Neuronal stem cell (in vitro differentiated cells): ENCODE data around the gene UBB.

ENCODE experiments used
- DNase-seq: peaks from one replicate; pipeline ENCODE4 v3.0.0-alpha.2; 2013; ENCODE audit warnings: low spot score
- H2AFZ ChIP-seq: one replicate; pipeline ENCODE4 v1.6.1; 2013; ENCODE audit warnings: mild to moderate bottlenecking, low read length, inconsistent platforms
- H2AK5ac ChIP-seq: 2 replicates; pipeline ENCODE4 v1.6.1; 2013; ENCODE audit warnings: low read depth, mild to moderate bottlenecking, inconsistent platforms, low read length, moderate library complexity, mixed read lengths
- H2BK120ac ChIP-seq: 2 replicates; pipeline ENCODE4 v1.6.1; 2013; ENCODE audit warnings: low read depth, mild to moderate bottlenecking, inconsistent platforms, low read length, moderate library complexity, mixed read lengths
- H2BK12ac ChIP-seq: one replicate; pipeline ENCODE4 v1.6.1; 2013; ENCODE audit warnings: low read length, inconsistent platforms
- H2BK15ac ChIP-seq: 2 replicates; pipeline ENCODE4 v1.6.1; 2013; ENCODE audit warnings: mild to moderate bottlenecking, low read length, inconsistent platforms, mixed read lengths
- H2BK5ac ChIP-seq: one replicate; pipeline ENCODE4 v1.6.1; 2013; ENCODE audit warnings: inconsistent platforms, mild to moderate bottlenecking, low read length, moderate library complexity
- H3K14ac ChIP-seq: one replicate; pipeline ENCODE4 v1.6.1; 2013; ENCODE audit warnings: low read length, inconsistent platforms
- H3K18ac ChIP-seq: 2 replicates; pipeline ENCODE4 v1.6.1; 2013; ENCODE audit warnings: low read length, inconsistent platforms
- H3K23ac ChIP-seq: 2 replicates; pipeline ENCODE4 v1.6.1; 2013; ENCODE audit warnings: low read depth, mild to moderate bottlenecking, mixed read lengths, low read length, inconsistent platforms; ENCODE audit not compliant: poor library complexity
- H3K27ac ChIP-seq: replicated peaks from 3 replicates; pipeline ENCODE4 v1.5.1; 2013; ENCODE audit warnings: low read length, inconsistent platforms
- H3K27me3 ChIP-seq, 3 experiments: 2 replicates each; pipeline ENCODE4 v1.6.1; 2013; ENCODE audit warnings: low read length in 3 of 3, mild to moderate bottlenecking in 2 of 3, inconsistent platforms in 1 of 3, low read depth in 1 of 3, mixed read lengths in 1 of 3, moderate library complexity in 1 of 3; ENCODE audit not compliant: control insufficient read depth in 3 of 3, insufficient read depth in 3 of 3
- H3K36me3 ChIP-seq, 2 donors: replicated peaks in 1 of 2; 2 replicates each; pipeline ENCODE4 v1.6.1; 2013; ENCODE audit warnings: low read length in 2 of 2; ENCODE audit not compliant: control insufficient read depth in 2 of 2, insufficient read depth in 2 of 2
- H3K4ac ChIP-seq: 2 replicates; pipeline ENCODE4 v1.6.1; 2013; ENCODE audit warnings: inconsistent platforms, mild to moderate bottlenecking, low read length, moderate library complexity
- H3K4me1 ChIP-seq, 2 donors: 1 replicate in 1 of 2; 2 replicates in 1 of 2; pipeline ENCODE4 v1.6.1; 2013; ENCODE audit warnings: low read length in 2 of 2, low read depth in 1 of 2; ENCODE audit not compliant: control insufficient read depth in 2 of 2, insufficient read depth in 1 of 2
- H3K4me2 ChIP-seq: one replicate; pipeline ENCODE4 v1.6.1; 2013; ENCODE audit warnings: mild to moderate bottlenecking, low read length, inconsistent platforms; ENCODE audit not compliant: insufficient read depth, poor library complexity, severe bottlenecking
- H3K4me3 ChIP-seq, 2 donors: 2 replicates each; pipeline ENCODE4 v1.5.1; 2013; ENCODE audit warnings: low read length in 2 of 2, mild to moderate bottlenecking in 2 of 2, inconsistent platforms in 1 of 2, moderate library complexity in 1 of 2
- H3K79me1 ChIP-seq: one replicate; pipeline ENCODE4 v1.6.1; 2013; ENCODE audit warnings: low read depth, mild to moderate bottlenecking, inconsistent platforms, low read length, moderate library complexity
- H3K9ac ChIP-seq: one replicate; pipeline ENCODE4 v1.6.1; 2013; ENCODE audit warnings: mild to moderate bottlenecking, low read depth, low read length, inconsistent platforms; ENCODE audit not compliant: poor library complexity
- H3K9me3 ChIP-seq, 2 donors: replicated peaks in 1 of 2; 2 replicates each; pipeline versions ENCODE3 to v1.6.1; 2013; ENCODE audit warnings: low read length in 2 of 2, mild to moderate bottlenecking in 2 of 2, inconsistent platforms in 1 of 2, low read depth in 1 of 2, mixed read lengths in 1 of 2, moderate library complexity in 1 of 2; ENCODE audit not compliant: control insufficient read depth in 2 of 2, insufficient read depth in 1 of 2
- H4K8ac ChIP-seq: one replicate; pipeline ENCODE4 v1.6.1; 2013; ENCODE audit warnings: low read depth, mild to moderate bottlenecking, inconsistent platforms, low read length, moderate library complexity
- H4K91ac ChIP-seq: one replicate; pipeline ENCODE4 v1.6.1; 2013; ENCODE audit warnings: low read length, low read depth, mild to moderate bottlenecking, inconsistent platforms; ENCODE audit not compliant: poor library complexity
- WGBS, 2 donors: extraction: QIAGEN DNeasy Blood & Tissue Kit; methylation state at CpG; one replicate each; pipeline ENCODE4 v1.1.7; 2013; ENCODE audit warnings: missing lambda C conversion rate in 2 of 2, mixed read lengths in 1 of 2; ENCODE audit not compliant: insufficient read length in 2 of 2, insufficient replicate concordance in 1 of 2; ENCODE audit errors: extremely low coverage in 2 of 2; 5-methylcytosine and 5-hydroxymethylcytosine counted together

The UBB gene

GRCh38 chr17:16417399-16417798 lies 36.5 kb downstream of the UBB start:
- Histone ChIP-seq H3K4ac (no peak overlapping the region), H4K91ac (no peak overlapping the region), H3K4me3 (no peak overlapping the region), H2BK12ac (no peak overlapping the region), H3K27ac (no peak overlapping the region), H3K23ac (no peak overlapping the region), H3K27me3 (peaks cover 0 to 13% (median 0%) of the 10 kb centered on the region in 3 experiments), H2AFZ (no peak overlapping the region), H2BK15ac (no peak overlapping the region), H4K8ac (no peak overlapping the region), H2BK120ac (no peak overlapping the region), H2AK5ac (no peak overlapping the region), H3K9ac (no peak overlapping the region), H3K4me1 (peaks cover 8 to 13% of the 10 kb centered on the region in 2 donors), H3K4me2 (no peak overlapping the region), H3K36me3 (no peaks in the 10 kb centered on the region), H3K18ac (no peak overlapping the region), H3K9me3 (no peaks in the 10 kb centered on the region), H3K14ac (no peak overlapping the region), H3K79me1 (no peaks in the 10 kb centered on the region), H2BK5ac (no peak overlapping the region)
- no peak for DNase-seq
- WGBS, 2 donors: no CpG with 5 or more reads among the region's 7 CpGs

GRCh38 chr17:16417896-16418684 lies 37.2 kb downstream of the UBB start:
- H3K4me3 ChIP-seq: no peak overlapping the region
- no peak overlapping the region for H3K4me2 ChIP-seq
- H2BK120ac ChIP-seq: no peak overlapping the region
- no peak overlapping the region for H3K23ac ChIP-seq
- H3K9me3 ChIP-seq: no peaks in the 10 kb centered on the region
- H4K8ac ChIP-seq: no peak overlapping the region
- no peak overlapping the region for H2AK5ac ChIP-seq
- H2BK12ac ChIP-seq: no peak overlapping the region
- H4K91ac ChIP-seq: no peak overlapping the region
- no CpG with 5 or more reads among the region's 7 CpGs for WGBS, 2 donors
- no peak overlapping the region for H3K27ac ChIP-seq
- no peaks in the 10 kb centered on the region for H3K79me1 ChIP-seq
- H3K27me3 ChIP-seq: peaks cover 0 to 13% (median 0%) of the 10 kb centered on the region in 3 experiments
- no peak overlapping the region for H3K4ac ChIP-seq
- no peak overlapping the region for H3K14ac ChIP-seq
- peak overlapping the region; percentile 9 for H3K18ac ChIP-seq
- no peak overlapping the region for H2BK15ac ChIP-seq
- no peak overlapping the region for H2BK5ac ChIP-seq
- DNase-seq: no peak
- peaks cover 8 to 13% of the 10 kb centered on the region in 2 donors for H3K4me1 ChIP-seq
- no peaks in the 10 kb centered on the region for H3K36me3 ChIP-seq
- H2AFZ ChIP-seq: peak overlapping the region; percentile 32
- no peak overlapping the region for H3K9ac ChIP-seq

- no CpG with 5 or more reads among the region's 2 CpGs for WGBS, 2 donors
- Histone ChIP-seq H3K4me1 (peaks cover 8 to 13% of the 10 kb centered on the region in 2 donors), H3K9ac (no peak overlapping the region), H3K23ac (no peak overlapping the region), H2BK12ac (no peak overlapping the region), H3K4me3 (no peak overlapping the region), H2BK15ac (no peak overlapping the region), H3K18ac (no peak overlapping the region), H3K27ac (no peak overlapping the region), H3K4me2 (no peak overlapping the region), H3K14ac (no peak overlapping the region), H4K91ac (no peak overlapping the region), H4K8ac (no peak overlapping the region), H2BK120ac (no peak overlapping the region), H2AK5ac (no peak overlapping the region), H3K27me3 (peaks cover 0 to 15% (median 0%) of the 10 kb centered on the region in 3 experiments), H3K4ac (no peak overlapping the region), H2BK5ac (no peak overlapping the region), H3K79me1 (no peaks in the 10 kb centered on the region), H3K36me3 (no peaks in the 10 kb centered on the region), H2AFZ (peak overlapping the region; percentile 32), H3K9me3 (no peaks in the 10 kb centered on the region)
- no peak for DNase-seq
Observed at GRCh38 chr17:16418685-16419068, 37.8 kb downstream of the UBB start.

GRCh38 chr17:16419074-16419928 lies 38.4 kb downstream of the UBB start:
- no peak overlapping the region for H3K4me3 ChIP-seq
- H3K4me1 ChIP-seq: peaks cover 8 to 13% of the 10 kb centered on the region in 2 donors
- H3K9me3 ChIP-seq: no peaks in the 10 kb centered on the region
- H2BK12ac ChIP-seq: no peak overlapping the region
- H3K23ac ChIP-seq: no peak overlapping the region
- H2BK120ac ChIP-seq: no peak overlapping the region
- H4K8ac ChIP-seq: no peak overlapping the region
- no peak overlapping the region for H4K91ac ChIP-seq
- H3K9ac ChIP-seq: no peak overlapping the region
- H3K79me1 ChIP-seq: no peaks in the 10 kb centered on the region
- no peak for DNase-seq
- no peak overlapping the region for H3K4ac ChIP-seq
- peaks cover 0 to 15% (median 0%) of the 10 kb centered on the region in 3 experiments for H3K27me3 ChIP-seq
- no peak overlapping the region for H2BK5ac ChIP-seq
- no peak overlapping the region for H3K4me2 ChIP-seq
- H2AK5ac ChIP-seq: peak overlapping the region; percentile 64
- no CpG with 5 or more reads among the region's 8 CpGs for WGBS, 2 donors
- peak overlapping the region; percentile 36 for H2AFZ ChIP-seq
- H2BK15ac ChIP-seq: no peak overlapping the region
- H3K18ac ChIP-seq: peak overlapping the region; percentile 68
- no peaks in the 10 kb centered on the region for H3K36me3 ChIP-seq
- H3K27ac ChIP-seq: no peak overlapping the region
- H3K14ac ChIP-seq: no peak overlapping the region
